Endothelial cell of umbilical vein (primary cell): ENCODE measurements around the gene RABEP2.

Source experiments
- EZH2 ChIP-seq: IDR thresholded peaks from 2 replicates; pipeline ENCODE4 v1.6.1; 2012; ENCODE audit warnings: borderline replicate concordance, low read depth, mild to moderate bottlenecking, moderate library complexity, low read length, inconsistent platforms; ENCODE audit not compliant: severe bottlenecking
- JUN ChIP-seq: IDR thresholded peaks from 2 replicates; pipeline ENCODE4 v1.6.1; 2011; ENCODE audit warnings: borderline replicate concordance, low read depth; ENCODE audit not compliant: insufficient read length, insufficient read depth
- MAX ChIP-seq: IDR thresholded peaks from 2 replicates; pipeline ENCODE4 v1.6.1; 2011; ENCODE audit not compliant: insufficient read depth, insufficient read length
- POLR2A ChIP-seq: IDR thresholded peaks from 2 replicates; pipeline ENCODE4 v1.6.1; 2012; ENCODE audit warnings: low read depth, mild to moderate bottlenecking, control low read depth, low read length
- POLR2AphosphoS5 ChIP-seq: IDR thresholded peaks from 2 replicates; pipeline ENCODE4 v1.6.1; 2012; ENCODE audit warnings: low read depth, mild to moderate bottlenecking, control low read depth, low read length, moderate library complexity; ENCODE audit not compliant: insufficient read depth
- TF ChIP-seq, protein P1 (sequence below), 2 donors: IDR thresholded peaks; 1 replicate in 1 of 2; 2 replicates in 1 of 2; pipeline ENCODE4 v1.5.1; 2011; ENCODE audit warnings: low read length in 2 of 2, mild to moderate bottlenecking in 2 of 2, moderate library complexity in 2 of 2, control low read depth in 1 of 2, inconsistent platforms in 1 of 2, low read depth in 1 of 2; ENCODE audit not compliant: insufficient read depth in 1 of 2; ENCODE audit errors: extremely low read depth in 1 of 2

DNA sequence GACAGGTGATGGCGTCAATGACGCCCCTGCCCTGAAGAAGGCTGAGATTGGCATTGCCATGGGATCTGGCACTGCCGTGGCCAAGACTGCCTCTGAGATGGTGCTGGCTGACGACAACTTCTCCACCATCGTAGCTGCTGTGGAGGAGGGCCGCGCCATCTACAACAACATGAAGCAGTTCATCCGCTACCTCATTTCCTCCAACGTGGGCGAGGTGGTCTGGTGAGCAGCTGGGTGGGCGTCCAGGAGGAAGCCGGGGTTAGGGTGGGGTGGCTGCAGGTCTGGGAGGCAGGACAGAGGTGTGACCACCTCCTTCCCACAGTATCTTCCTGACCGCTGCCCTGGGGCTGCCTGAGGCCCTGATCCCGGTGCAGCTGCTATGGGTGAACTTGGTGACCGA lies 23.2 kb downstream of the RABEP2 start:
- TF ChIP-seq, protein P1, sequence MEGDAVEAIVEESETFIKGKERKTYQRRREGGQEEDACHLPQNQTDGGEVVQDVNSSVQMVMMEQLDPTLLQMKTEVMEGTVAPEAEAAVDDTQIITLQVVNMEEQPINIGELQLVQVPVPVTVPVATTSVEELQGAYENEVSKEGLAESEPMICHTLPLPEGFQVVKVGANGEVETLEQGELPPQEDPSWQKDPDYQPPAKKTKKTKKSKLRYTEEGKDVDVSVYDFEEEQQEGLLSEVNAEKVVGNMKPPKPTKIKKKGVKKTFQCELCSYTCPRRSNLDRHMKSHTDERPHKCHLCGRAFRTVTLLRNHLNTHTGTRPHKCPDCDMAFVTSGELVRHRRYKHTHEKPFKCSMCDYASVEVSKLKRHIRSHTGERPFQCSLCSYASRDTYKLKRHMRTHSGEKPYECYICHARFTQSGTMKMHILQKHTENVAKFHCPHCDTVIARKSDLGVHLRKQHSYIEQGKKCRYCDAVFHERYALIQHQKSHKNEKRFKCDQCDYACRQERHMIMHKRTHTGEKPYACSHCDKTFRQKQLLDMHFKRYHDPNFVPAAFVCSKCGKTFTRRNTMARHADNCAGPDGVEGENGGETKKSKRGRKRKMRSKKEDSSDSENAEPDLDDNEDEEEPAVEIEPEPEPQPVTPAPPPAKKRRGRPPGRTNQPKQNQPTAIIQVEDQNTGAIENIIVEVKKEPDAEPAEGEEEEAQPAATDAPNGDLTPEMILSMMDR (IDR thresholded peaks at IDR 0.05; ENCODE audit: extremely low read depth in 1 of 2, insufficient read depth in 1 of 2, low read depth in 1 of 2, low read length in 2 of 2), result no peak
- TF ChIP-seq POLR2AphosphoS5 (no peak), EZH2 (no peak), JUN (no peak), MAX (no peak), POLR2A (no peak)
